H1 (cell line): Measurements from ENCODE around the gene SLC39A2. TPM values are rescaled to one million over a fixed set of nuclear protein-coding genes. Genes with fewer than 3 reads are reported as not detected.

Source experiments
- CTCF ChIA-PET: fragments of 300-600 bp; sonication (Branson Sonifier 250); formaldehyde crosslinking; loops from one replicate; lab custom pipeline; 2021; ENCODE audit not compliant: partially characterized antibody; lab: Charles Lee
- POLR2A ChIA-PET: fragments of 300-600 bp; sonication (Branson Sonifier 250); formaldehyde crosslinking; loops from one replicate; lab custom pipeline; 2021; ENCODE audit warnings: inconsistent platforms; ENCODE audit not compliant: partially characterized antibody; lab: Charles Lee
- DNase-seq, 2 experiments: peaks; one replicate each; pipeline versions ENCODE4 v3.0.0 to v3.0.0-alpha.2; 2010 to 2022; ENCODE audit warnings: low spot score in 2 of 2, low read depth in 1 of 2, mixed read lengths in 1 of 2
- FAIRE-seq: peaks from 2 replicates; lab custom pipeline; 2011; peaks lifted over from hg19 to GRCh38; lab: Jason Lieb, UNC
- H2AFZ ChIP-seq: 2 replicates; pipeline ENCODE4 v1.8.1; 2012; ENCODE audit warnings: low read length, inconsistent platforms
- H2AK5ac ChIP-seq: 2 replicates; pipeline ENCODE4 v1.6.1; 2013; ENCODE audit warnings: low read depth, low read length
- H2BK120ac ChIP-seq: replicated peaks from 2 replicates; pipeline ENCODE3; 2013; ENCODE audit warnings: low read depth, low read length, inconsistent platforms
- H2BK12ac ChIP-seq: 2 replicates; pipeline ENCODE4 v1.6.1; 2013; ENCODE audit warnings: low read depth, low read length
- H2BK15ac ChIP-seq: 2 replicates; pipeline ENCODE4 v1.6.1; 2013; ENCODE audit warnings: low read length
- H2BK20ac ChIP-seq: 2 replicates; pipeline ENCODE4 v1.6.1; 2013; ENCODE audit warnings: low read length
- H2BK5ac ChIP-seq: 2 replicates; pipeline ENCODE4 v1.6.1; 2013; ENCODE audit warnings: low read depth, low read length
- H3K14ac ChIP-seq: 2 replicates; pipeline ENCODE4 v1.6.1; 2013; ENCODE audit warnings: inconsistent platforms; ENCODE audit not compliant: insufficient read length
- H3K18ac ChIP-seq: 2 replicates; pipeline ENCODE4 v1.6.1; 2013; ENCODE audit warnings: low read length; ENCODE audit errors: extremely low read depth
- H3K23ac ChIP-seq: 2 replicates; pipeline ENCODE4 v1.6.1; 2013; ENCODE audit warnings: inconsistent platforms; ENCODE audit not compliant: insufficient read length
- H3K23me2 ChIP-seq: 2 replicates; pipeline ENCODE4 v1.6.1; 2013; ENCODE audit warnings: low read depth, low read length
- H3K27ac ChIP-seq: 2 replicates; pipeline ENCODE4 v1.6.1; 2011; ENCODE audit warnings: low read depth, low read length, inconsistent platforms
- H3K27me3 ChIP-seq, 4 experiments: replicated peaks in 1 of 4; 1 replicate in 1 of 4; 2 replicates in 3 of 4; pipeline versions ENCODE4 v1.6.1 to v1.8.1; 2011 to 2013; ENCODE audit warnings: low read length in 3 of 4, mild to moderate bottlenecking in 3 of 4, inconsistent platforms in 2 of 4, mixed read lengths in 2 of 4, moderate library complexity in 1 of 4; ENCODE audit not compliant: control insufficient read depth in 3 of 4, insufficient read depth in 3 of 4; ENCODE audit errors: extremely low read depth in 1 of 4
- H3K36me3 ChIP-seq, 4 experiments: 2 replicates each; pipeline versions ENCODE4 v1.6.1 to v1.8.1; 2011 to 2013; ENCODE audit warnings: mild to moderate bottlenecking in 4 of 4, low read length in 3 of 4, moderate library complexity in 2 of 4, control low read depth in 1 of 4, inconsistent platforms in 1 of 4; ENCODE audit not compliant: insufficient read depth in 4 of 4, control insufficient read depth in 2 of 4
- H3K4ac ChIP-seq: replicated peaks from 2 replicates; pipeline ENCODE3; 2013; ENCODE audit warnings: low read length, low read depth, mixed read lengths, inconsistent platforms; ENCODE audit not compliant: insufficient read length
- H3K4me1 ChIP-seq, 4 experiments: replicated peaks in 1 of 4; 1 replicate in 1 of 4; 2 replicates in 3 of 4; pipeline versions ENCODE4 v1.6.1 to v1.8.1; 2011 to 2013; ENCODE audit warnings: low read length in 3 of 4, inconsistent platforms in 2 of 4, mixed read lengths in 1 of 4; ENCODE audit not compliant: insufficient read depth in 4 of 4, control insufficient read depth in 3 of 4
- H3K4me2 ChIP-seq, 2 experiments: 2 replicates each; pipeline versions ENCODE4 v1.6.1 to v1.8.1; 2011 to 2013; ENCODE audit warnings: low read depth in 2 of 2, low read length in 2 of 2, control low read depth in 1 of 2, inconsistent platforms in 1 of 2, mild to moderate bottlenecking in 1 of 2; ENCODE audit not compliant: insufficient read depth in 1 of 2
- H3K4me3 ChIP-seq, 4 experiments: fragments of 200-600, 300-600 bp in 1 of 4; sonication (generic), shearing (Covaris generic), sonication (Bioruptor Twin) in 1 of 4; 2 replicates each; pipeline versions ENCODE4 v1.5.1 to v1.8.1; 2011 to 2016; ENCODE audit warnings: low read length in 4 of 4, low read depth in 3 of 4, control low read depth in 2 of 4, inconsistent platforms in 2 of 4, mild to moderate bottlenecking in 2 of 4, mixed read lengths in 1 of 4, moderate library complexity in 1 of 4; ENCODE audit not compliant: insufficient read depth in 2 of 4; ENCODE audit errors: extremely low read depth in 1 of 4
- H3K56ac ChIP-seq: replicated peaks from 2 replicates; pipeline ENCODE3; 2013; ENCODE audit warnings: low read depth, mild to moderate bottlenecking, mixed read lengths, low read length, inconsistent platforms; ENCODE audit not compliant: insufficient read length
- H3K79me1 ChIP-seq: 2 replicates; pipeline ENCODE4 v1.6.1; 2013; ENCODE audit warnings: low read depth, low read length, control low read depth
- H3K79me2 ChIP-seq, 2 experiments: 2 replicates each; pipeline versions ENCODE4 v1.6.1 to v1.8.1; 2012 to 2013; ENCODE audit warnings: low read length in 2 of 2, mild to moderate bottlenecking in 2 of 2, inconsistent platforms in 1 of 2; ENCODE audit not compliant: insufficient read depth in 2 of 2, control insufficient read depth in 1 of 2
- H3K9ac ChIP-seq, 4 experiments: replicated peaks in 1 of 4; 1 replicate in 1 of 4; 2 replicates in 3 of 4; pipeline versions ENCODE4 v1.6.1 to v1.8.1; 2011 to 2013; ENCODE audit warnings: low read depth in 3 of 4, low read length in 3 of 4, control low read depth in 2 of 4, mild to moderate bottlenecking in 2 of 4, moderate library complexity in 2 of 4, inconsistent platforms in 1 of 4; ENCODE audit errors: extremely low read depth in 1 of 4
- H3K9me3 ChIP-seq, 2 experiments: 2 replicates each; pipeline versions ENCODE4 v1.6.1 to v1.8.1; 2012 to 2013; ENCODE audit warnings: mild to moderate bottlenecking in 2 of 2, moderate library complexity in 2 of 2, control low read depth in 1 of 2, inconsistent platforms in 1 of 2, low read depth in 1 of 2, low read length in 1 of 2, mixed read lengths in 1 of 2; ENCODE audit not compliant: insufficient read depth in 2 of 2
- H4K20me1 ChIP-seq, 2 experiments: replicated peaks in 1 of 2; 2 replicates each; pipeline versions ENCODE3 to v1.8.1; 2011 to 2013; ENCODE audit warnings: inconsistent platforms in 2 of 2, low read length in 2 of 2, mild to moderate bottlenecking in 1 of 2; ENCODE audit not compliant: insufficient read depth in 2 of 2, control insufficient read depth in 1 of 2
- H4K5ac ChIP-seq: 2 replicates; pipeline ENCODE4 v1.6.1; 2013; ENCODE audit warnings: low read length, low read depth, mixed read lengths, inconsistent platforms; ENCODE audit not compliant: insufficient read length
- H4K8ac ChIP-seq: 2 replicates; pipeline ENCODE4 v1.8.0; 2013; ENCODE audit warnings: mild to moderate bottlenecking, moderate library complexity, low read length, inconsistent platforms; ENCODE audit not compliant: insufficient read depth; ENCODE audit errors: extremely low read depth
- H4K91ac ChIP-seq: replicated peaks from 2 replicates; pipeline ENCODE3; 2013; ENCODE audit warnings: low read length, mixed read lengths, inconsistent platforms; ENCODE audit not compliant: insufficient read length
- ASH2L ChIP-seq: fragments of 200-600, 300-600 bp; sonication (generic); IDR thresholded peaks from one replicate; pipeline ENCODE4 v1.7.1; 2017; ENCODE audit warnings: low read length
- EP300 ChIP-seq, 2 experiments: IDR thresholded peaks; 1 replicate in 1 of 2; 2 replicates in 1 of 2; pipeline ENCODE4 v1.6.1; 2011 to 2012; ENCODE audit warnings: low read depth in 2 of 2, low read length in 2 of 2, mild to moderate bottlenecking in 2 of 2, borderline replicate concordance in 1 of 2, inconsistent platforms in 1 of 2, moderate library complexity in 1 of 2
- JUN ChIP-seq: IDR thresholded peaks from 2 replicates; pipeline ENCODE4 v1.6.1; 2011; ENCODE audit warnings: low read depth, mild to moderate bottlenecking, improper control_type of control experiment, low read length
- KDM1A ChIP-seq: fragments of 200-600, 300-600 bp; sonication (generic); IDR thresholded peaks from 2 replicates; pipeline ENCODE4 v1.7.1; 2016; ENCODE audit warnings: mild to moderate bottlenecking, low read length, borderline replicate concordance
- TCF12 ChIP-seq: IDR thresholded peaks from 2 replicates; pipeline ENCODE4 v1.6.1; 2011; ENCODE audit warnings: low read depth, mild to moderate bottlenecking, low read length
- YY1 ChIP-seq: IDR thresholded peaks from 2 replicates; pipeline ENCODE4 v1.6.1; 2011; ENCODE audit warnings: low read depth, mild to moderate bottlenecking, low read length
- WGBS, 2 experiments: shearing (Covaris generic) in 1 of 2; methylation state at CpG; one replicate each; pipeline versions ENCODE4 v1.1.6 to v1.1.7; 2013 to 2015; ENCODE audit warnings: low lambda C conversion rate in 2 of 2, mixed read lengths in 2 of 2, inconsistent platforms in 1 of 2, low coverage in 1 of 2, missing lambda C conversion rate in 1 of 2; ENCODE audit not compliant: insufficient replicate concordance in 2 of 2, insufficient coverage in 1 of 2, insufficient read length in 1 of 2; ENCODE audit errors: extremely low coverage in 1 of 2, missing lambda C conversion rate in 1 of 2; 5-methylcytosine and 5-hydroxymethylcytosine counted together
- polyA plus RNA-seq, 7 experiments: library from polyadenylated mRNA; depleted of rRNA in 3 of 7; stranded (reverse) in 5 of 7; unstranded in 2 of 7; fragments of >200 nt in 5 of 7; fragments of 200-250 nt in 2 of 7; gene quantifications; 1 replicate in 5 of 7; 2 replicates in 1 of 7; 4 replicates in 1 of 7; pipeline versions ENCODE4 v1.2.1 to v1.2.3, GENCODE V29; 2011 to 2013; ENCODE audit warnings: missing spikeins in 2 of 7, mixed read lengths in 2 of 7
- total RNA-seq: library from RNA; stranded (reverse); fragmentation: NEBNext Ultra II Directional; extraction: Animal tissue kit (Norgen Biotek cat#: 25700); gene quantifications from 2 replicates; pipeline ENCODE4 v1.2.1, GENCODE V29; 2021
- TF ChIP-seq, protein P1 (sequence below), 3 experiments: IDR thresholded peaks; 1 replicate in 2 of 3; 2 replicates in 1 of 3; pipeline versions ENCODE4 v1.5.1 to v1.6.1; 2011; ENCODE audit warnings: low read length in 3 of 3, mild to moderate bottlenecking in 3 of 3, inconsistent platforms in 2 of 3, low read depth in 1 of 3, moderate library complexity in 1 of 3; ENCODE audit not compliant: insufficient read depth in 1 of 3; ENCODE audit errors: control extremely low read depth in 1 of 3
- TF ChIP-seq, protein P2 (sequence below): IDR thresholded peaks from 2 replicates; pipeline ENCODE4 v1.6.1; 2011; ENCODE audit warnings: low read length, improper control_type of control experiment

Gene SLC39A2
- total and polyA plus RNA-seq, 2 of the 8 experiments (the other 6 are each of a cell fraction or from before 2014, with no cell fraction given) = 0.14 to 0.22 TPM

- Histone ChIP-seq H3K23me2 (peaks cover 13% of the 10 kb centered on the region), H4K8ac (no peak overlapping the region), H3K23ac (no peak overlapping the region)
- TF ChIP-seq, protein P1, sequence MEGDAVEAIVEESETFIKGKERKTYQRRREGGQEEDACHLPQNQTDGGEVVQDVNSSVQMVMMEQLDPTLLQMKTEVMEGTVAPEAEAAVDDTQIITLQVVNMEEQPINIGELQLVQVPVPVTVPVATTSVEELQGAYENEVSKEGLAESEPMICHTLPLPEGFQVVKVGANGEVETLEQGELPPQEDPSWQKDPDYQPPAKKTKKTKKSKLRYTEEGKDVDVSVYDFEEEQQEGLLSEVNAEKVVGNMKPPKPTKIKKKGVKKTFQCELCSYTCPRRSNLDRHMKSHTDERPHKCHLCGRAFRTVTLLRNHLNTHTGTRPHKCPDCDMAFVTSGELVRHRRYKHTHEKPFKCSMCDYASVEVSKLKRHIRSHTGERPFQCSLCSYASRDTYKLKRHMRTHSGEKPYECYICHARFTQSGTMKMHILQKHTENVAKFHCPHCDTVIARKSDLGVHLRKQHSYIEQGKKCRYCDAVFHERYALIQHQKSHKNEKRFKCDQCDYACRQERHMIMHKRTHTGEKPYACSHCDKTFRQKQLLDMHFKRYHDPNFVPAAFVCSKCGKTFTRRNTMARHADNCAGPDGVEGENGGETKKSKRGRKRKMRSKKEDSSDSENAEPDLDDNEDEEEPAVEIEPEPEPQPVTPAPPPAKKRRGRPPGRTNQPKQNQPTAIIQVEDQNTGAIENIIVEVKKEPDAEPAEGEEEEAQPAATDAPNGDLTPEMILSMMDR (IDR thresholded peaks at IDR 0.05; ENCODE audit: control extremely low read depth in 1 of 3, insufficient read depth in 1 of 3, low read depth in 1 of 3, low read length in 3 of 3) = no peak
- TF ChIP-seq JUN (no peak), TCF12 (no peak), EP300 (IDR thresholded peaks at IDR 0.05; ENCODE audit: borderline replicate concordance in 1 of 2, low read depth in 2 of 2, low read length in 2 of 2) (no peak), KDM1A (no peak), YY1 (no peak), ASH2L (no peak)
- TF ChIP-seq, protein P2, sequence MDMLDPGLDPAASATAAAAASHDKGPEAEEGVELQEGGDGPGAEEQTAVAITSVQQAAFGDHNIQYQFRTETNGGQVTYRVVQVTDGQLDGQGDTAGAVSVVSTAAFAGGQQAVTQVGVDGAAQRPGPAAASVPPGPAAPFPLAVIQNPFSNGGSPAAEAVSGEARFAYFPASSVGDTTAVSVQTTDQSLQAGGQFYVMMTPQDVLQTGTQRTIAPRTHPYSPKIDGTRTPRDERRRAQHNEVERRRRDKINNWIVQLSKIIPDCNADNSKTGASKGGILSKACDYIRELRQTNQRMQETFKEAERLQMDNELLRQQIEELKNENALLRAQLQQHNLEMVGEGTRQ = no peak
- TF ChIP-seq, all 59 proteins: peak for 0
- Histone ChIP-seq H2BK120ac (no peak overlapping the region), H3K56ac (no peak overlapping the region), H2AK5ac (no peak overlapping the region), H2BK20ac (no peak overlapping the region), H3K79me2 (no peaks in the 10 kb centered on the region), H3K9ac (no peak overlapping the region), H3K4me2 (no peak overlapping the region), H2BK12ac (no peak overlapping the region), H4K91ac (no peak overlapping the region), H3K14ac (no peak overlapping the region), H2BK15ac (no peak overlapping the region), H2BK5ac (no peak overlapping the region), H3K4me3 (no peak overlapping the region), H3K27me3 (peaks cover 2 to 24% (median 20%) of the 10 kb centered on the region in 4 experiments; a peak in 6 of 7 replicates), H3K27ac (no peak overlapping the region), H3K18ac (no peak overlapping the region), H4K20me1 (no peaks in the 10 kb centered on the region), H3K36me3 (peaks cover 0 to 5% (median under 1%) of the 10 kb centered on the region in 4 experiments; a peak in 3 of 8 replicates), H4K5ac (no peak overlapping the region), H3K4ac (no peak overlapping the region), H2AFZ (no peak overlapping the region), H3K79me1 (no peaks in the 10 kb centered on the region), H3K4me1 (peaks cover 0 to 10% (median 7%) of the 10 kb centered on the region in 4 experiments; a peak in 4 of 7 replicates), H3K9me3 (no peaks in the 10 kb centered on the region)
- CTCF ChIA-PET = interaction anchor here (0.9 to 16.1 kb wide), 11 partner anchors 12 to 83 kb away, joined by 3 to 371 read pairs (median 5); partner anchors contain the start of genes ARHGEF40 and RNASE7
- DNase-seq = no peak
- WGBS, 2 experiments = 91% methylated on average over 5 of the region's 5 CpGs; no CpG with 5 or more reads in 1 of the 2 experiments
- POLR2A ChIA-PET = interaction anchor here (0.9 to 1.2 kb wide), 3 partner anchors 49 to 82 kb away, joined by 3 to 4 read pairs (median 3); partner anchors contain the start of gene ARHGEF40
- no peak for FAIRE-seq
These were observed 22.0 kb downstream of the SLC39A2 start for GRCh38 chr14:21020977-21021545.
